K562 treated with DMSO at 1 percent for 48 hours (cell line): ENCODE measurements around the gene NUDT12. TPM values are rescaled to one million over a fixed set of nuclear protein-coding genes. Genes with fewer than 3 reads are reported as not detected.

Source experiments
- total RNA-seq: library from RNA; unstranded; fragments of 300-600 nt; gene quantifications from 2 replicates; pipeline ENCODE4 v1.2.3, GENCODE V29; 2022; ENCODE audit warnings: low replicate concordance; ENCODE audit errors: extremely low read depth

Gene NUDT12
- not detected in 2 replicates for total RNA-seq

DNA sequence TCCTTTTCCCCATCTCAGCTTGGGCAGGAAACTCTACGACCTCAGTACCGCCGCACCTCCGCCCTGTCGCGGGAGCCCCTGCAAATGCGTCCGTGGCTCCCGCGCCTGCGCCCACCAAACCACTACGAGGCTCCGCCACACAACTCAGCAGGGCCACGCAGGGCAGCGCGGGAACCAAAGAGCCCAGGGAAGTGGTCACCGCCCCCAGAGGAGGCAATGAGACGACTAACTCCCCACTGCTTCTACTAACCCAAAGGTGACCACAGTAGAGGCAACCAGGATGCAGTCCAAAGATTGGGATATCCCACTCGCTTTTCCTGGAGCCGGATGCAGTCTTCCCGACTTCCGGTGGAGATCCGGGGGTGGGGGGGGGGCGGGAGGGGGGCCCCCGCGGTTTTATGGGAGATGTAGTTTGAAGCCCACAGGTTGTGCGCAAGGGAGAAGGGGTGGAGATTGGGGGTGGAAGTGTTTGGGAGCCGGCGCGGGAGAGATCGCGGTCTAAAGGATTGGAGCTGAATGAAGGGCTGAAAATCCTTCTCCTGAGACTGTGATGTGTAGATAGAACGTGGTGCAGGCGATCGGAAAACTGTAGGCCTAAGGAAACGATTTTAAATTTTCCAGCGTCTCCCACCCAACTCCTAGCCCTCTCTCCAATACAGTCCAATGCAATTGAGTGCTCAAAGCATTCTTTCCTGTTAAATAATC lies at the start of gene NUDT12:
NUDT12 (minus strand) TSS at position 337 of the 705 bp plus-strand sequence. CDS start 2,541 bp downstream, outside the sequence.

